Ishikawa (cell line): Measurements from ENCODE around the gene CR1.

Source experiments
- CEBPB ChIP-seq: IDR thresholded peaks from 2 replicates; pipeline ENCODE4 v1.6.1; 2012
- CREB1 ChIP-seq: IDR thresholded peaks from 2 replicates; pipeline ENCODE4 v1.6.1; 2012; ENCODE audit warnings: low read depth
- EGR1 ChIP-seq: IDR thresholded peaks from 2 replicates; pipeline ENCODE4 v1.6.1; 2012
- EP300 ChIP-seq: IDR thresholded peaks from 2 replicates; pipeline ENCODE4 v1.6.1; 2012; ENCODE audit warnings: borderline replicate concordance
- FOXM1 ChIP-seq: IDR thresholded peaks from 2 replicates; pipeline ENCODE4 v1.6.1; 2012; ENCODE audit warnings: low read depth, borderline replicate concordance
- NFIC ChIP-seq: IDR thresholded peaks from 2 replicates; pipeline ENCODE4 v1.6.1; 2012
- RAD21 ChIP-seq: IDR thresholded peaks from 2 replicates; pipeline ENCODE4 v1.6.1; 2012; ENCODE audit warnings: low read depth
- TAF1 ChIP-seq: IDR thresholded peaks from 2 replicates; pipeline ENCODE4 v1.6.1; 2012; ENCODE audit warnings: low read depth, mild to moderate bottlenecking
- TCF12 ChIP-seq: IDR thresholded peaks from 2 replicates; pipeline ENCODE4 v1.6.1; 2012; ENCODE audit warnings: low read depth
- TEAD4 ChIP-seq: IDR thresholded peaks from 2 replicates; pipeline ENCODE4 v1.6.1; 2012
- YY1 ChIP-seq: IDR thresholded peaks from 2 replicates; pipeline ENCODE4 v1.6.1; 2012; ENCODE audit warnings: low read depth
- ZBTB7A ChIP-seq: IDR thresholded peaks from 2 replicates; pipeline ENCODE4 v1.6.1; 2012; ENCODE audit warnings: low read depth
- TF ChIP-seq, protein P1 (sequence below): IDR thresholded peaks from 2 replicates; pipeline ENCODE4 v1.6.1; 2012
- TF ChIP-seq, protein P2 (sequence below): IDR thresholded peaks from 2 replicates; pipeline ENCODE4 v1.6.1; 2012; ENCODE audit warnings: low read depth, mild to moderate bottlenecking
- TF ChIP-seq, protein P3 (sequence below): IDR thresholded peaks from 2 replicates; pipeline ENCODE4 v1.6.1; 2012

Gene CR1

DNA sequence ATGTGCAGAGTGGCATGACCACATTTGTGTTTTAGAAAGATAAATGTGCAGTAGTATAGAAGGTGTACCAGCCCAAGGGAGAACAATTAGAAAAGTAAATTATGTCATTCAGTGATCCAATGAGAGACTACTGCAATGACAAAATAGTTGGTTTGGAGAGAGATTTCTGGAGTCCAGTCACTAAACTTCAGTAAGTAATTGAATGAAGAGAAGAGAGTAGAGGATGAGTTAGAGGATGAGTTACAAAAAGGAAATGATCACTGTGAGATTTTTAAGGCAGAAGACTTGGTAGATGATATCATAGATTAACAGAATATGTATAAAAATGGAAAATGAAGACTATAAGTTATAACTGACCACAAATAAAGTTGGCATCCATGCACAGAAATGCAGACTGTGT is 33.4 kb upstream of the CR1 start:
- TF ChIP-seq FOXM1: no peak
- TF ChIP-seq ZBTB7A: no peak
- no peak for TF ChIP-seq CREB1
- TF ChIP-seq RAD21: no peak
- TF ChIP-seq TCF12: no peak
- TF ChIP-seq CEBPB: no peak
- no peak for TF ChIP-seq NFIC
- TF ChIP-seq, protein P1, sequence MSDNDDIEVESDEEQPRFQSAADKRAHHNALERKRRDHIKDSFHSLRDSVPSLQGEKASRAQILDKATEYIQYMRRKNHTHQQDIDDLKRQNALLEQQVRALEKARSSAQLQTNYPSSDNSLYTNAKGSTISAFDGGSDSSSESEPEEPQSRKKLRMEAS: no peak
- TF ChIP-seq, protein P2, sequence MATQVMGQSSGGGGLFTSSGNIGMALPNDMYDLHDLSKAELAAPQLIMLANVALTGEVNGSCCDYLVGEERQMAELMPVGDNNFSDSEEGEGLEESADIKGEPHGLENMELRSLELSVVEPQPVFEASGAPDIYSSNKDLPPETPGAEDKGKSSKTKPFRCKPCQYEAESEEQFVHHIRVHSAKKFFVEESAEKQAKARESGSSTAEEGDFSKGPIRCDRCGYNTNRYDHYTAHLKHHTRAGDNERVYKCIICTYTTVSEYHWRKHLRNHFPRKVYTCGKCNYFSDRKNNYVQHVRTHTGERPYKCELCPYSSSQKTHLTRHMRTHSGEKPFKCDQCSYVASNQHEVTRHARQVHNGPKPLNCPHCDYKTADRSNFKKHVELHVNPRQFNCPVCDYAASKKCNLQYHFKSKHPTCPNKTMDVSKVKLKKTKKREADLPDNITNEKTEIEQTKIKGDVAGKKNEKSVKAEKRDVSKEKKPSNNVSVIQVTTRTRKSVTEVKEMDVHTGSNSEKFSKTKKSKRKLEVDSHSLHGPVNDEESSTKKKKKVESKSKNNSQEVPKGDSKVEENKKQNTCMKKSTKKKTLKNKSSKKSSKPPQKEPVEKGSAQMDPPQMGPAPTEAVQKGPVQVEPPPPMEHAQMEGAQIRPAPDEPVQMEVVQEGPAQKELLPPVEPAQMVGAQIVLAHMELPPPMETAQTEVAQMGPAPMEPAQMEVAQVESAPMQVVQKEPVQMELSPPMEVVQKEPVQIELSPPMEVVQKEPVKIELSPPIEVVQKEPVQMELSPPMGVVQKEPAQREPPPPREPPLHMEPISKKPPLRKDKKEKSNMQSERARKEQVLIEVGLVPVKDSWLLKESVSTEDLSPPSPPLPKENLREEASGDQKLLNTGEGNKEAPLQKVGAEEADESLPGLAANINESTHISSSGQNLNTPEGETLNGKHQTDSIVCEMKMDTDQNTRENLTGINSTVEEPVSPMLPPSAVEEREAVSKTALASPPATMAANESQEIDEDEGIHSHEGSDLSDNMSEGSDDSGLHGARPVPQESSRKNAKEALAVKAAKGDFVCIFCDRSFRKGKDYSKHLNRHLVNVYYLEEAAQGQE: no peak
- no peak for TF ChIP-seq TAF1
- TF ChIP-seq EGR1: no peak
- no peak for TF ChIP-seq TEAD4
- TF ChIP-seq, protein P3, sequence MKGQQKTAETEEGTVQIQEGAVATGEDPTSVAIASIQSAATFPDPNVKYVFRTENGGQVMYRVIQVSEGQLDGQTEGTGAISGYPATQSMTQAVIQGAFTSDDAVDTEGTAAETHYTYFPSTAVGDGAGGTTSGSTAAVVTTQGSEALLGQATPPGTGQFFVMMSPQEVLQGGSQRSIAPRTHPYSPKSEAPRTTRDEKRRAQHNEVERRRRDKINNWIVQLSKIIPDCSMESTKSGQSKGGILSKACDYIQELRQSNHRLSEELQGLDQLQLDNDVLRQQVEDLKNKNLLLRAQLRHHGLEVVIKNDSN: no peak

DNA sequence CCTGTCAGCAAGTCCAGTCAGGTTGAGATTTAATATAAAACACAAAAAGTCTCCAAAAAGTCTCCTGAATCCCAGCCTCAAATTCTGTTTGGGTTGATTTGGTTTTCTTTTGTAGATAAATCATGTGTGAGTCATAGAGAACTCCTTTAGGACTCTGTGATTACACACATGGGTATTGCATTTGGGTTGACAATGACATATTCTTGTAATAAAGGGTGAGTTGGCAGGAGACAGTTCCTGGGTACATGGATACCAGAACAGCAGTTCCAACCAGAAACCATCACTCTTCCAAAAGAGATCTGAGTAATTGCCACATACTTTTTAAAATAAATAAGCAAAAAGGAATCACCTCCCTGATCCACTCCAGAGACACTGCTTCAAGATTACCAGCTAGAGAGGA is 32.9 kb upstream of the CR1 start:
- TF ChIP-seq TCF12 (no peak), ZBTB7A (no peak), RAD21 (no peak), EGR1 (no peak), NFIC (no peak), YY1 (no peak), TEAD4 (no peak)
- TF ChIP-seq, protein P3: no peak
- TF ChIP-seq, protein P2: no peak
- TF ChIP-seq, protein P1: no peak

DNA sequence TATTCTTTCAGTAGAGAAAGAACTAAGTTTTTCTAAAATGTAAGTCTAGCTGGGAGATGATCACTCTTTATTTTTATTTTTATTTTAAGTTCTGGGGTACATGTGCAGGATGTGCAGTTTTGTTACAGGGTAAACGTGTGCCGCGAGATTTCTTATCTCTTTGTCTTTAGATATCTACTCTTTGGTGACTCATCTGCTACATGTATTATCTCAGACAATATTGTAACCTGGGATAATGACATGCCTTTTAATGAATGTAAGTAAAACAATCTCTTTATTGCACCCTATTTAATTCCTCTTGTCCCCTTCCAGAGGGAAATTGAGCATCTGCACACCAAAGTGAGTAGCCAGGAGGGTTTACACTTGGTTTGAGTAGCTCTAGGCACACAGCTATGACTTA is 32.4 kb upstream of the CR1 start:
- TF ChIP-seq, protein P2: no peak
- TF ChIP-seq TEAD4 (no peak), ZBTB7A (no peak), YY1 (no peak), TCF12 (no peak), NFIC (no peak), TAF1 (no peak), EP300 (no peak)
- TF ChIP-seq, protein P1: no peak
- TF ChIP-seq, protein P3: no peak

DNA sequence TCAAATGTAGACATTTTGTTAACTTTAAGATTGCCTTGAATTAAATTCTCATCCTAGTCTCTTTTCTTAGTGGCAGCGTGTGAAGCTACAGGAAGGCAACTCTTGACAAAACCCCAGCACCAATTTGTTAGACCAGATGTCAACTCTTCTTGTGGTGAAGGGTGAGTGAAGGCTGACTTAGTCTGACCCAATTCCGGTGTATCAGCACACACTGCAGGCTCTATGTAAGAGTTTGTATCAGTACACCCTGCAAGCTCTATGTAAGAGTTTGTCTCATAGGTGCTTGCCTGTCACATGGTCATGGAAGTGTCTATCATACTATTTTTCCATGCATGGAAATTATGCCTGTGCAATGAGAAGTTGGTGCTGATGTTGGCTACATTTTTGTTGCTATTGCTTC is 25.0 kb upstream of the CR1 start:
- TF ChIP-seq, protein P1: no peak
- TF ChIP-seq, protein P3: no peak
